22Rv1 (cell line): ENCODE data around the gene KRT17.

Experiments
- H3K27ac ChIP-seq: fragments of 450-650 bp; 2 replicates; pipeline ENCODE4 v1.5.1; 2017
- CTCF ChIP-seq: fragments of 450-650 bp; IDR thresholded peaks from 2 replicates; pipeline ENCODE4 v1.5.1; 2017; ENCODE audit warnings: mild to moderate bottlenecking
- ZFX ChIP-seq: fragments of 450-650 bp; IDR thresholded peaks from 2 replicates; pipeline ENCODE4 v1.6.1; 2017; ENCODE audit warnings: antibody characterized with exemption, borderline replicate concordance

KRT17 gene

GRCh38 chr17:41657936-41658335 is 33.6 kb upstream of the KRT17 start:
- no peak overlapping the region for H3K27ac ChIP-seq
- TF ChIP-seq CTCF = no peak
- TF ChIP-seq ZFX = no peak

GRCh38 chr17:41657176-41657754 is 32.9 kb upstream of the KRT17 start:
- no peak for TF ChIP-seq ZFX
- no peak overlapping the region for H3K27ac ChIP-seq

- H3K27ac ChIP-seq = no peak overlapping the region
These were observed 32.1 kb upstream of the KRT17 start for GRCh38 chr17:41656249-41657023.

GRCh38 chr17:41655611-41656111 is 31.3 kb upstream of the KRT17 start:
- TF ChIP-seq ZFX (no peak), CTCF (no peak)
- H3K27ac ChIP-seq = no peak overlapping the region

More at GRCh38 chr17:41656249-41657023, 32.1 kb upstream of the KRT17 start:
- TF ChIP-seq CTCF (no peak), ZFX (no peak)

GRCh38 chr17:41654678-41655607 is 30.6 kb upstream of the KRT17 start:
- no peak overlapping the region for H3K27ac ChIP-seq
- TF ChIP-seq CTCF = no peak
- TF ChIP-seq ZFX = no peak

- TF ChIP-seq CTCF (no peak), ZFX (no peak)
- H3K27ac ChIP-seq = no peak overlapping the region
These were observed 29.7 kb upstream of the KRT17 start for GRCh38 chr17:41653892-41654677.

GRCh38 chr17:41653421-41653820 is 29.0 kb upstream of the KRT17 start:
- no peak overlapping the region for H3K27ac ChIP-seq
- no peak for TF ChIP-seq ZFX
- no peak for TF ChIP-seq CTCF
